GM12891 (cell line): ENCODE measurements around the gene ARSG.

Source experiments
- POLR2A ChIP-seq: IDR thresholded peaks from 2 replicates; pipeline ENCODE4 v1.6.1; 2011; ENCODE audit warnings: low read depth, low read length, control low read depth
- TAF1 ChIP-seq: IDR thresholded peaks from 2 replicates; pipeline ENCODE4 v1.6.1; 2011; ENCODE audit warnings: low read depth, low read length, control low read depth

GRCh38 chr17:68294617-68295016 lies 3.3 kb downstream of the ARSG start:
- no peak for TF ChIP-seq POLR2A
- no peak for TF ChIP-seq TAF1
